OCI-LY7 (cell line): ENCODE results near the gene ADM5. TPM values are rescaled to one million over a fixed set of nuclear protein-coding genes. Genes with fewer than 3 reads are reported as not detected.

Source experiments
- BruUV-seq: library from RNA; stranded (reverse); fragments of 400-500 nt; replicated peaks from 2 replicates; lab custom pipeline; 2021; lab: Mats Ljungman, UMichigan
- CTCF ChIA-PET: fragments of 300-600 bp; sonication (Branson Sonifier 250); formaldehyde crosslinking; loops from one replicate; lab custom pipeline; 2022; ENCODE audit warnings: antibody characterized with exemption; ENCODE audit not compliant: unreplicated experiment; lab: Charles Lee
- POLR2A ChIA-PET: fragments of 300-600 bp; sonication (Branson Sonifier 250); formaldehyde crosslinking; loops from one replicate; lab custom pipeline; 2022; ENCODE audit warnings: antibody characterized with exemption; lab: Charles Lee
- DNase-seq: peaks from one replicate; pipeline ENCODE4 v3.0.0-alpha.2; 2015; ENCODE audit warnings: low spot score
- H2AFZ ChIP-seq: fragments of 200-600 bp; sonication (generic), shearing (Covaris generic); 2 replicates; pipeline ENCODE4 v1.6.1; 2014; ENCODE audit warnings: mild to moderate bottlenecking, antibody characterized with exemption, low read length, moderate library complexity
- H3K27ac ChIP-seq: fragments of 200-600 bp; sonication (generic); 2 replicates; pipeline ENCODE4 v1.5.1; 2014; ENCODE audit warnings: mixed run types, low read depth, mild to moderate bottlenecking, moderate library complexity, low read length, inconsistent platforms; ENCODE audit not compliant: poor library complexity, severe bottlenecking
- H3K36me3 ChIP-seq: fragments of 200-600 bp; sonication (generic); 2 replicates; pipeline ENCODE4 v1.6.1; 2014; ENCODE audit warnings: mild to moderate bottlenecking, antibody characterized with exemption, low read length, moderate library complexity, mixed read lengths; ENCODE audit not compliant: insufficient read depth
- H3K4me1 ChIP-seq: fragments of 200-600 bp; sonication (generic); 2 replicates; pipeline ENCODE4 v1.5.1; 2014; ENCODE audit warnings: mild to moderate bottlenecking, low read length; ENCODE audit not compliant: insufficient read depth, poor library complexity, severe bottlenecking
- H3K4me2 ChIP-seq: fragments of 200-600 bp; sonication (generic); 2 replicates; pipeline ENCODE4 v1.6.1; 2014; ENCODE audit warnings: mild to moderate bottlenecking, low read length
- H3K4me3 ChIP-seq: fragments of 200-600 bp; sonication (generic); 2 replicates; pipeline ENCODE4 v1.5.1; 2014; ENCODE audit warnings: mild to moderate bottlenecking, low read depth, low read length; ENCODE audit not compliant: poor library complexity, severe bottlenecking
- H3K79me2 ChIP-seq: fragments of 200-600 bp; sonication (generic); 2 replicates; pipeline ENCODE4 v1.6.1; 2016; ENCODE audit warnings: low read depth, mild to moderate bottlenecking, low read length, moderate library complexity, mixed read lengths; ENCODE audit not compliant: insufficient read depth
- H3K9me2 ChIP-seq: fragments of 200-600 bp; sonication (generic); 2 replicates; pipeline ENCODE4 v1.6.1; 2016; ENCODE audit warnings: mild to moderate bottlenecking, low read length, mixed read lengths; ENCODE audit not compliant: insufficient read depth
- H3K9me3 ChIP-seq: fragments of 200-600 bp; sonication (generic); 2 replicates; pipeline ENCODE4 v1.6.1; 2014; ENCODE audit warnings: mild to moderate bottlenecking, mixed run types, low read length, mixed read lengths
- H4K20me1 ChIP-seq: fragments of 200-600 bp; sonication (generic); 2 replicates; pipeline ENCODE4 v1.6.1; 2014; ENCODE audit warnings: mild to moderate bottlenecking, antibody characterized with exemption, low read length, moderate library complexity, mixed read lengths; ENCODE audit not compliant: insufficient read depth
- EZH2phosphoT487 ChIP-seq: fragments of 200-600 bp; sonication (generic); IDR thresholded peaks from 2 replicates; pipeline ENCODE4 v1.6.1; 2018; ENCODE audit warnings: low read depth, borderline replicate concordance, mild to moderate bottlenecking, mixed run types, antibody characterized with exemption, low read length, moderate library complexity, mixed read lengths
- intact Hi-C: fragments of 100-400 bp; cut with micrococcal nuclease; formaldehyde crosslinking; loops from one replicate; pipeline ENCODE4 v1.10.0; 2022; ENCODE audit not compliant: unreplicated experiment
- total RNA-seq, 2 experiments: library from RNA; depleted of rRNA in 1 of 2; stranded (reverse); fragments of >200 nt in 1 of 2; shearing (Covaris generic) in 1 of 2; gene quantifications; 2 replicates each; pipeline ENCODE4 v1.2.3, GENCODE V29; 2014 to 2022
- TF ChIP-seq, protein P1 (sequence below): fragments of 200-600 bp; sonication (generic); conservative IDR thresholded peaks from 2 replicates; pipeline ENCODE4 v1.5.1; 2014; ENCODE audit warnings: mild to moderate bottlenecking, antibody characterized with exemption, low read length, moderate library complexity, mixed read lengths

ADM5 gene
- total RNA-seq, 2 experiments from 2014 or later: 15.3 to 16.5 TPM

GRCh38 chr19:49658566-49659442 is 30.6 kb upstream of the ADM5 start:
- intact Hi-C loops: no loop called here
- no peak overlapping the region for H3K4me3 ChIP-seq
- H3K36me3 ChIP-seq: peaks cover 89% of the 10 kb centered on the region
- BruUV-seq: no TSS peak
- peaks cover 7% of the 10 kb centered on the region; the same call in 1 of the 2 replicates for H3K79me2 ChIP-seq
- no peak for DNase-seq
- CTCF ChIA-PET: no interaction called here
- POLR2A ChIA-PET: no interaction called here
- no peaks in the 10 kb centered on the region for H3K9me2 ChIP-seq
- H3K4me1 ChIP-seq: peaks cover 2% of the 10 kb centered on the region
- TF ChIP-seq, protein P1, sequence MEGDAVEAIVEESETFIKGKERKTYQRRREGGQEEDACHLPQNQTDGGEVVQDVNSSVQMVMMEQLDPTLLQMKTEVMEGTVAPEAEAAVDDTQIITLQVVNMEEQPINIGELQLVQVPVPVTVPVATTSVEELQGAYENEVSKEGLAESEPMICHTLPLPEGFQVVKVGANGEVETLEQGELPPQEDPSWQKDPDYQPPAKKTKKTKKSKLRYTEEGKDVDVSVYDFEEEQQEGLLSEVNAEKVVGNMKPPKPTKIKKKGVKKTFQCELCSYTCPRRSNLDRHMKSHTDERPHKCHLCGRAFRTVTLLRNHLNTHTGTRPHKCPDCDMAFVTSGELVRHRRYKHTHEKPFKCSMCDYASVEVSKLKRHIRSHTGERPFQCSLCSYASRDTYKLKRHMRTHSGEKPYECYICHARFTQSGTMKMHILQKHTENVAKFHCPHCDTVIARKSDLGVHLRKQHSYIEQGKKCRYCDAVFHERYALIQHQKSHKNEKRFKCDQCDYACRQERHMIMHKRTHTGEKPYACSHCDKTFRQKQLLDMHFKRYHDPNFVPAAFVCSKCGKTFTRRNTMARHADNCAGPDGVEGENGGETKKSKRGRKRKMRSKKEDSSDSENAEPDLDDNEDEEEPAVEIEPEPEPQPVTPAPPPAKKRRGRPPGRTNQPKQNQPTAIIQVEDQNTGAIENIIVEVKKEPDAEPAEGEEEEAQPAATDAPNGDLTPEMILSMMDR: no peak
- TF ChIP-seq EZH2phosphoT487: no peak
- no peak overlapping the region for H3K4me2 ChIP-seq
- no peaks in the 10 kb centered on the region for H4K20me1 ChIP-seq
- H3K9me3 ChIP-seq: no peaks in the 10 kb centered on the region
- H3K27ac ChIP-seq: no peak overlapping the region
- no peak overlapping the region for H2AFZ ChIP-seq

GRCh38 chr19:49660338-49660961 is 28.9 kb upstream of the ADM5 start:
- Histone ChIP-seq H3K9me3 (no peaks in the 10 kb centered on the region), H3K79me2 (peaks cover 18% of the 10 kb centered on the region; the same call in 1 of the 2 replicates), H3K4me1 (peaks cover 5% of the 10 kb centered on the region), H3K36me3 (peaks cover 74% of the 10 kb centered on the region), H4K20me1 (no peaks in the 10 kb centered on the region), H2AFZ (no peak overlapping the region), H3K9me2 (no peaks in the 10 kb centered on the region), H3K27ac (no peak overlapping the region), H3K4me3 (no peak overlapping the region), H3K4me2 (no peak overlapping the region)
- intact Hi-C loops: no loop called here
- TF ChIP-seq, protein P1: no peak
- no peak for TF ChIP-seq EZH2phosphoT487
- no peak for DNase-seq
- ChIA-PET CTCF (no interaction called here), POLR2A (no interaction called here)
- no TSS peak for BruUV-seq

- Histone ChIP-seq H2AFZ (no peak overlapping the region), H3K4me3 (no peak overlapping the region), H3K36me3 (peaks cover 59% of the 10 kb centered on the region), H3K79me2 (peaks cover 30% of the 10 kb centered on the region), H3K27ac (no peak overlapping the region), H3K9me2 (no peaks in the 10 kb centered on the region), H3K9me3 (no peaks in the 10 kb centered on the region), H4K20me1 (no peaks in the 10 kb centered on the region), H3K4me2 (no peak overlapping the region), H3K4me1 (peaks cover 9% of the 10 kb centered on the region)
- TF ChIP-seq EZH2phosphoT487: no peak
- TF ChIP-seq, protein P1: no peak
- intact Hi-C loops: no loop called here
- no TSS peak for BruUV-seq
- no peak for DNase-seq
- ChIA-PET POLR2A (interaction anchor here (1.5 kb wide), 1 partner anchor 13 kb away, joined by 4 read pairs; no protein-coding TSS in a partner anchor), CTCF (no interaction called here)
Measured at GRCh38 chr19:49662011-49662410, 27.4 kb upstream of the ADM5 start.
